GM19455 (cell line): ENCODE measurements around the gene ARL13B.
A peak's percentile ranks its signal among the peaks of the same experiment; 100 is the strongest.
"Not testable (repeated sequence)": the region's sequence is repeated elsewhere in the genome, so short reads cannot be mapped to it uniquely, and the experiment has no call there.

Source experiments
- ATAC-seq: cut with Tn5 transposase; IDR thresholded peaks from one replicate; pipeline ENCODE4 v1.9.1; 2021; ENCODE audit not compliant: unreplicated experiment

Gene ARL13B

DNA sequence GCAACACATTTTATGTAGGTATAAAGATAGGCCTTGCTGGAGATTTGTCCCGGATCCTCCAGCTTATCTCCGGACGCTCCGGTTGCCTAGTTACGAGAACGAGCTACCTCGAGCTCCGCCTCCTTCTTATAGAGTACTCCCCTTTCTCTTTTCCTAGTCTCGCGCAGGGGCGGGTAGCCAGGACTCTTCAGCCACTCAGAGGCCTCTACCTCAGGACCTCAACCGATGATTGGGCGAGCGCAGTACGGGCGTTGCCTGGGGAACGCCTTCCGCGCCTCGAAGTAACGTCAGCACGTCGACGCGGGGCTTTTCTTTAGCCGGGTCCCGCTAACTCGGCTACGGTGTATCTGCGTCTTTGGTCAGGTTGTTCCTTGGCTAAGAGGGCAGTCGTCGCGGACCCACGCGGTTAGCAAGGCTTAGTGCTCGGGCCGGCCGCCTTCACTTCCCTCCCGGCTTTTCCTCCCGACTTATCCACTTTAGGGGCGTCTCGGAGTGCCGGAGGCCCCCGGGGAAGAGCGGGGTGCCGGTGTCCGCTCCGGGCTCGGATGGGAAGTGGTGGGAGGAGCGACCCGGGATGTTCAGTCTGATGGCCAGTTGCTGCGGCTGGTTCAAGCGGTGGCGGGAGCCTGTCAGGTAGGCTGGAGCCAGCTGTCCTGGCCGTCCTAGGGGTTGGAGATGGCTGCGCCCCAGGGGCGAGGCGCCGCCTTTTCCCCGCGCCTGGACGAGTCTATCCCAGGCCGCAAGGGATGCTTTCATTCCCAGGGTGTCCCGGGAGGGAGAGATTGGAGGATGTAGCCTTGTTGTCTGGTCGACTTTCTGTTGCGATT is at the start of gene ARL13B:
TSS of gene ARL13B (plus strand) at position 306 of the 827 bp plus-strand sequence. CDS start at position 575, 269 bp downstream.
- peak; percentile 100 for ATAC-seq

DNA sequence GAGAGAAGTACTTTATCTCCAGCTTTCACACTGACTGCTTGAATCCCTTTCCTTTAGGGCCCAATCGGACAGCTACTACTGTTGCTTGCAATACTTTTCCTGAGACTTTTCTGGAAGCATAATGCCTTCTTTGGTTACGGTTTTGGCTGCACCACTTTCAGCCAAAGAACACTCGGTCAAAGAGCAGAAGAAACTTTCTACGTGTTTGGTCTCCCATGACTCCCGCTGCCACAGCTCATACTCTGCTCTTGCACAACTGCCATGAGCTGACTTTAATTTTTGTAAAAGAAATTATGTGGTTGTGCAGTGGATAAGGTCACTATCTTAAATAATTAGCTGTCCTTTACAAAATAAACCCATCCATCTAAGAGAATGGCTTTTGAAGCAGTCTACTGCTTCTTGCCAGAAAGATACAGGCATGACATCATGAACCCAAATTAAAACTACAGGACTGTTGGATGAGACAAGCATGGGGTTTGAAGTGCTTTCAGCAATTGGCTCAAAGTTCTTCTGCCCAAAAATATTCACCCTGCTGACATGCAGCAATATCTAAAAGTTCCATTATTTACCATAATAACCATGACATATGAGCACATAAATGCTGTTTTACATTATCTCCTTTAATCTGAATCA is 48.2 kb upstream of the ARL13B start:
- no peak for ATAC-seq

DNA sequence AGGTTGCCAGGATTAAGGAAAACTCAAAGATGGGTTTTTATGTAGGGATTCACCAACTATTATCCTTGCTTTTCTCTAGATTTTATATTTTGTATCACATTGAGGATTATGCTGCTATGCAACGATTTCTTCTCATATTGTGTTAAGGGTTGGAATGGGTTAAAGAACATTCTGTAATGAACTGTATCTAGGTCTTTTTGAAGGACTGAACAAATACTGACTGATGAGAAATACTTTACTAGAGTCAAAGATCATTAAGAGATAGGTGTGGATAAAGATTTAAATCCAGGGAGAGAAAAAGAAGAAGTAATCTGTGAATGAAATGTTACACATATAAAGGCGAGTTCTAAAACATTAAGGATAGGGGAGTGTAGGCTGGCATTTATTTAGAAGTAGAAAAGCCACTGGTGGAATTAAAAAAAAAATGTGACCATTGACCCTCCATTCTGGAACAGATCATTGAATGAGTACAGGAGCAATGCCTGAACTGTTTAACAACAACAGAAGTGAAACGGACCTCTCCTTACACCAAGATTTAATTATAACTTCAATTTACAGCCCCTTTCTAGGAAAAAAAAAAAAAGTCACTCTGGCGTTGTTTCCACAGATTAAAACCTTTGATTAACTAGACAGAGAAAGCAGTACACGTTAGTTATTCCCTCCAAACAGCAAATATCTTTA is 45.4 kb upstream of the ARL13B start:
- no peak for ATAC-seq

DNA sequence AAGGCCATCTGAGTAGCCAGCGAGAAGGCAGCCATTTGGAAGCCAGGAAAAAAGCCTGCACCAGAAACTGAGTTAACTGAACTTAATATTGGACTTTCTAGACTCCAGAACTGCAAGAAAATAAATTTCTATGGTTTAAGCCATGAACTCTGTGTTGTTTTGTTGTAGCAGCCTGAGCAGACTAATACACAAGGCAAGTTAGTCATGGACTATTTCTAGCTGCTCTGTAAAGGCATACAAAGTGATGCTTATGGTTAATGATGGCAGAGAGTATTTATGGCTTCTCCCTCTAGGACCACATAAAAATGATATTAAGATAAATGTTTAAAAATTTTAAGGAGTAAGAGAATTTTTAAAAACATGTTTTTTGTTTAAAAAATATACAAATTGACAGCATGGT is 43.4 kb upstream of the ARL13B start:
- no peak for ATAC-seq

DNA sequence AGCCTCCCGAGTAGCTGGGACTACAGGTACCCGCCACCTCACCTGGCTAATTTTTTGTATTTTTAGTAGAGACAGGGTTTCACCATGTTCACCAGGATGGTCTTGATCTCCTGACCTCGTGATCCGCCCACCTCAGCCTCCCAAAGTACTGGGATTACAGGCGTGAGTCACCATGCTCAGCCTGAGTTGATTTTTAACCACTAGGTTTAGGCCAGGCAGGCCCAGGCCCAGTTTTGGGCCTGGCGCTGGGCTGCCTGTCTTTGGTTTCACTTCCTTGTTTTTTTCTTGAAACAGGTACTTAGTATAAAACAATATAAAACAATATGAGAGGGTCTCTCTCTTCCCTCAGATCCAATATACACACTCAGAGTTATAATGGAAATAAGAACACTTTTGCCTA is 42.5 kb upstream of the ARL13B start:
- not testable (repeated sequence) for ATAC-seq

DNA sequence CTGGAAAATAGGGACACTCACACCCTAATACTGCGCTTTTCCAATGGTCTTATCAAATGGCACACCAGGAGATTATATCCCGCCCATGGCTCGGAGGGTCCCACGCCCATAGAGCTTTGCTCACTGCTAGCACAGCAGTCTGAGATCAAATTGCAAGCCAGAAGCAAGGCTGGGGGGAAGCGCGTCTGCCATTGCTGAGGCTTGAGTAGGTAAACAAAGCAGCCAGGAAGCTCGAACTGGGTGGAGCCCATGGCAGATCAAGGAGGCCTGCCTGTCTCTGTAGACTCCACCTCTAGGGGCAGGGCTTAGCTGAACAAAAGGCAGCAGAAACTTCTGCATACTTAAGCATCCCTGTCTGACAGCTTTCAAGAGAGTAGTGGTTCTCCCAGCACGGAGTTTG is 30.0 kb upstream of the ARL13B start:
- not testable (repeated sequence) for ATAC-seq

DNA sequence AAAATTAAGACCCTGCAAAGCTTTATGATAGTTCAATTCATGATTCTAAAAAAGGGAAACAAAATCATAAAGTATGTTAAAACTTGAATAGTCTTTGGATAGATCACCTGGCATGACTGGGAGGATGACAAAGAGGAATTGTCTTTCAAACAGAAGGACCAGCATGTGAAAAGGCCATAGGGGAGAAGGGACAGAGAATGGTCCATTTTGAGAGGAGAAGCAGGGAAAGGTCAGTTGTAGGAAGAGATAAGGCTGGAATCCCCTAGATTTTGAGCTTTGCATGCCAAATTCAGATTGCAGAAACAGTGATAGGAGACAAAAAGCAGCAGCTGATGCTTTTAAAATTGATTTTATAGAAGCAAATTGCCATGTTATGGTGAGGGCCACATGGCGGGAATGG is 18.9 kb upstream of the ARL13B start:
- no peak for ATAC-seq

DNA sequence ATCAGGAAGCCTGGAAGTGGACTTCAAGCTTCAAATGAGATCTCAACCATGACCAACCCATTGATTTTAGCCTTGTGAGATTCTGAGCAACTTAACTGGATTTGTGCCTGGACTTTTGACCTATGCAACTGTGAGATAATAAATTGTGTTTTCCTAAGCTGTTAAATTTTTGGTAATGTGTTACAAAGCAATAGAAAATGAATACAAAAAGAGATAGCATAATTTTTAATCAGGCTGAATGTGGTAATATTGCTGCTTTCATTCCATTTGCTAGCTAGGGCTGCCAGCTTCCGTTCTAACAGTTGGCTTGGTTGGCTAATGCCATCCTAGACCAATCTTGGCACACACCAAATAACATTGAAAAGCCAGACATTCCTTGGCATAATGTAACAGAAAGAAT is 18.5 kb upstream of the ARL13B start:
- no peak for ATAC-seq

DNA sequence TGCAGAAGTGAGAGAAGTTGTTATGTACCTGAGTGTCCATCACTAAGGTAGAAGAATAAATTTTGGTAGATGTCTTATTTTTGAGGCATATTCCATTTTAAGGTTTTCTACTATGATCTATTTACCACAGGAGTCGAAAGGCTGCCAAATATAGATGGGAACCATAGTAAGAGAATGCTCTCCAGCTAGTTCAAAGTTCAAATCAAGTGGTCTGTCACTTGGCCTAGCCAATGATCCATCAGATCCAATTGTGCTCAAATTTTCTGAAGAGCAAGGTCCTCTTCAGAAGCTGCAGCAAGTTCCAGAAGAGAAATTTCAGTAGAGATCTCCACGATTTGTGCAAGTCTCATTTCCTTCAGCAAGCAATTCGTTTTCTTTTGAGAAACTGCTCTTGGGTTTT is 17.2 kb upstream of the ARL13B start:
- ATAC-seq = no peak

DNA sequence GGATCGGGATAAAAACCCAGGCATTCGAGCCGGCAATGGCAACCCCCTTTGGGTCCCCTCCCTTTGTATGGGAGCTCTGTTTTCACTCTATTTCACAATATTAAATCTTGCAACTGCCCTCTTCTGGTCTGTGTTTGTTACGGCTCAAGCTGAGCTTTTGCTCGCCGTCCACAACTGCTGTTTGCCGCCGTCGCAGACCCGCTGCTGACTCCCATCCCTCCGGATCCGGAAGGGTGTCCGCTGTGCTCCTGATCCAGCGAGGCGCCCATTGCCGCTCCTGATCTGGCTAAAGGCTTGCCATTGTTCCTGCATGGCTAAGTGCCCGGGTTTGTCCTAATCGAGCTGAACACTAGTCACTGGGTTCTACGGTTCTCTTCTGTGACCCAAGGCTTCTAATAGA is 14.8 kb upstream of the ARL13B start:
- not testable (repeated sequence) for ATAC-seq

DNA sequence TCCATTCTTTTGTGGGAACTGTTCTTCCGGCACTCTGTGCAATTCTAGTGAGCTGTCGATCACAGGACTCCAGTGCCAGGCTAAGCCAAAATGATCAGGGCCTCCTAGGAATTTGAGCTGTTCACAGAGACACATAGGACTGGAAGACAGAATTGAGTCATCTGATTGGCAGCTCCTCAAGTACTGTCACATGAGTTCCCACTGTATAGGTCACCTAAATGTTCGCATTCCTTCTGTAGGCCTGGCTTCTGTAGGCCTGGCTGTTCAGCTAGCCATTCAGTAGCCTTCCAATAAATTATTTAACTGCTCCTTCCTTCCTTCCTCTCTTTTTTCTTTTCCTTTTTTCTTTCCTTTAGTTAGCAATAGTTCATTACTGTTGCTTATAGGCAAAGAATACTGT is 10.5 kb upstream of the ARL13B start:
- no peak for ATAC-seq

DNA sequence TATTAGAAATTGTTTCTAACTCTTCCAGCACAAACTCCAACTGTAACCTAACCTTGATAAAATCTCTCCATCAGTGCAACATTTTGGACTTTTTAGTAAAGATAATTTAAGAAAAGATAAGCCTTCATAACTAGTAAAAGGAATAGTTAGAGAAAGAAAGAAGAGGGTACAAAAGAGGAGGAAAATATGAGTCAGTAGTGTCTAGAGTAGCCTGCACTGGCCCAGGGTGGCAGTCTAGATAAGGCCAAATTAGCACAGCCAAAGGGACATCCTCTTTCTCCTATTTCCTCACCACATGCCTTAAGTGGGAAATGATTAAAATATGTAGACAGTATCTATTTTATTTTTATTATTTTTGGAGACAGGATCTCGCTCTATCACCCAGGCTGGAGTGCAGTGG is 10.0 kb upstream of the ARL13B start:
- ATAC-seq = no peak

DNA sequence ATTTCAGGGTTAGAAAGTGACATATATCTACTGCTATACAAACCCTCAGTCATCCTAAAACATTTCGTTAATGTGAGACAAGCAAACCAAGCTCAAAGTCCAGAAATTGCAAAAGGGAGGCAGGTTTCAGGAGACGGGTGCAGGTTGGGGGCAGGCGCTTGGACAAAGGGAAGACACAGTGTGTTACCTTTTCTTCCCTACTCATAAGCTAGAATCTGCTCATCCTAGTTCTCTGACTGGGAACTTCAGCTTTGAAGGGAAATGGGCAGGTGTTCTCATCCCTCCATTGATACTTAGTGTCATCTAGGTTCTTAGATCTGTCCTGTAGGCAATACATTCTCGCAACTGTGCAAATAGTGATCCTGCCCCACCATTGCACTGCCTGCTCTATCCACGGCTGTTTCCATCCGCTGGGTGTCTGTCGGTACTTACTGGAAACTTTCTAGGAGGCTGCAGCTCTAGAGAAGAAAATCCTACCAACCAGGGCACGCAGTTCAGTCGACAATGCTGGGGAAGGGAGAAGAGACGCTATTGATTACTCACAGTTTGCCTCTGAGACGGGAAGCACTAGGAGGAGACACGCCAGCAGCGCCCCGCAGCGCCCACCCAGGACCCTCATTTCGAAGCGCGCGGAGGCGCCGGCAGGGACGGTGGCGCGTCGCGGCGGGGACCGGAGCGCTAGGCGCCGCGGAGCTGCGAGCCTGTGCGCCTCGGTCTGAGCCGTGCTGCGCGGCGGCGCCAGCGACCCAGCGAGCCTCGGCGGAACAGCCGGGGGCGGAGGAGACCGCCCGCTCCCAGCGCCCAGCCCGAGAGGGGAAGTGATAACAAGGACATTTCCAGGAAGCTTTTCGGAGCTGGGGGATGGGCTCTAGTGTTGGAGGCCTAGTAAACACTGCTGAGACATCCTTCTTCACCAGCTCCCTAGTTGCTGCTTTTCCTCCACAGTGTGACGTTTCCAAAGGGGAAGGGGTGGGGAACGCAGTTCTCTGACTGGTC is 6.5 kb upstream of the ARL13B start, which contains the start of gene PROS1:
TSS of gene PROS1 (minus strand) at position 766 of the 996 bp plus-strand sequence. CDS start at position 619, 147 bp downstream.
- peak; percentile 89 for ATAC-seq

DNA sequence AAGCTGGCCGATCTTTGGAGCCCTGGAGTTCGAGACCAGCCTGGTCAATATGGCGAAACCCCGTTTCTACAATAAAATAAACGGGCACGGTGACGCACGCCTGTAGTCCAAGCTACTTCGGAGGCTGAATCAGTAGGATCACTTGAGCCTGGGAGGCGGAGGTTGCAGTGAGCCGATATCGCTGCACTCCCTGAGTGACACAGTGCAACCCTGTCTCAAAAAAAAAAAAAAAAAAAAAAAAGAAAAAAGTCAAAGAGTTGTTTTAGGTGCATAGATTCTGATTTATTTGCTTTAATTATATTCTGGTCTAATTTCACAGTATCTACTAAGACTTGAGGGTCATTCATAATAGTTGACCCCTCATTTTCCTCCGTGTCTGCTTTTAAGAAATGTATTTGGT is 1.7 kb downstream of the ARL13B start:
- no peak for ATAC-seq

DNA sequence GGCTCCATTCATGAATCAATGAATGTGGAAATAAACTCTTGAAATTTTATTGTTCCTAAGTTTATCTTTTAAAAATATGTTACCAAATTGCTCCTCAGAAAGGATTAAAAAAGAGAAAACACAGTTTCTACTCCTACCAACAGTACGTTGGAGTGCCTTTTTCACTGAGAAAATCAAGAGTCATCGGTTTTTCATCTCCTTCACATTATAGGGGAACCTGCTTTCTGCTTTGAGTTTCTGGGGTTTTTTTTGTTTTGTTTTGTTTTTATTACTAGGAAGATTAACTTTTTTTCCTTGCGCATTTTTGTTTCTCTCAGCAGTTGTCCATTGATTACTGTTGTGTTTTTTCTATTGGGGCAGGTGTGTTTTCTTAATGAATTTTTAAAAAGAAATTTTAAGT is 3.5 kb downstream of the ARL13B start:
- ATAC-seq = no peak

DNA sequence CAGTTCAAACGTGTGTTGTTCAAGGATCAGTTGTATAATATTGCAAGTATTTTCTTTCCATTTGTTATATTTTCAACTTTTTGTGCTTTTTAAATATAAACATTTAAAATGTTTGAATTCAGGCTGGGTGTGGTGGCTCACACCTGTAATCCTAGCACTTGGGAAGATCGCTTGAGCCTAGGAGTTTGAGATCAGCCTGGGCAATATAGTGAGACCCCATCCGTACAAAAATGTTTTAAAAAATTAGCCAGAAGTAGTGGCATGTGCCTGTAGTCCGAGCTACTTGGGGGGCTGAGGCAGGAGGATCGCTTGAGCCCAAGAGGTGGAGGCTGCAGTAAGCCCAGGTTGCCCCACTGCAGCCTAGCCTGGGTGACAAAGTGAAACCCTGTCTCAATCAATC is 4.7 kb downstream of the ARL13B start:
- ATAC-seq = no peak

DNA sequence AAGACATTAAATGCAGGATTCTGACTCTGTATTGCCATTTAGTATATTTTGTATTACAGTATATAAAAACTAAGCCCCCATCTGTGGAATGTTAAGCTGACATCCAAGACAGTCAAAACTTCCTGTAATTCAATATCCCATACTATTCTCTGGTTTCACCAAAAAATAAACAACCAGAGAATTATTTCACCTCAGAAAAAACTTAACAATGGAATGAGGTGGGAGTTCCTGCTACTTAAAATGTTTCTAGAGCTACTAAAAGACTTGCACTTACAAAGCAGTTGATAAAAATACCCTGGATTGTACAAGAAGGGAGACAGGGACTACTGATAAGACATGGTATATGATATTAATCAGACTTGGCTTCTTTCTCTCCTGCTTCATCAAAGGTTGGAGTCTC is 8.3 kb downstream of the ARL13B start:
- ATAC-seq = no peak

DNA sequence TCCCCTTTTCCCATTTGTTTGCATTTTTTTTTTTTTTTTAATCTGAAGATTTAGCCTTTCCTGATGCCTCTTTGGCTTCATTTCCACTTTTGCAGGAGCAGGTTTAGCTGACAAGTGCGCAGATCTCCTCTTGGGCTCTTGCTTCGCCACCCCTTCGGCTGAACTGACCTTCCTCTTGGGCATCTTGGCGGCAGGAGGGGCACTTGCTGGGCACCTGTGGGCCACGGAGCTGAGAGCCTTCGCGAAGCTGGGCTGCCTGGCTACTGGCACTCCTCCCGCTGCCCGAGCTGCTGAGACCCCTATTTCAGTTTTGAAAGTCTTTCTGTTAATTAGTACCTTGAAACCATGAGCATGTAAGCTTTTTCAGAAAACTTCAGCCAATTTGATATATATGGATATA is 8.8 kb downstream of the ARL13B start:
- ATAC-seq = no peak

DNA sequence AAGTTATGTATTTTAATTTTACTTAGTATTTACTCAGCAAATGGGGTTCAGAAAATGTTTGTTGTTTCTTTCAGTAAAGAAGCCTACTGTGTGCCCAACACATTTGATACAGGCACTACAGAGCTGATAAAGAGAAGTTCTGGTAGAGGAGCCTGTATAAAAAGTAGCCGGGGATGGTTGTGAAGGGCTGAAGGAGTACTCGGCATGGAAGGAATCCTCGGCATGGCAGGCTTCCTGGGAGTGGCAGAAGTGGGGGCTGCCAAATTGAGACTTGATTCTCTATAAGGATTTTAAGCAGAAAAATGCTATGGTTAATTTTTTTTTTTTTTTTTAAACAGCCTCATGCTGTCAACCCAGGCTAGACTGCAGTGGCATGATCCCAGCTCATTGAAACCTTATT is 9.3 kb downstream of the ARL13B start:
- ATAC-seq = no peak

DNA sequence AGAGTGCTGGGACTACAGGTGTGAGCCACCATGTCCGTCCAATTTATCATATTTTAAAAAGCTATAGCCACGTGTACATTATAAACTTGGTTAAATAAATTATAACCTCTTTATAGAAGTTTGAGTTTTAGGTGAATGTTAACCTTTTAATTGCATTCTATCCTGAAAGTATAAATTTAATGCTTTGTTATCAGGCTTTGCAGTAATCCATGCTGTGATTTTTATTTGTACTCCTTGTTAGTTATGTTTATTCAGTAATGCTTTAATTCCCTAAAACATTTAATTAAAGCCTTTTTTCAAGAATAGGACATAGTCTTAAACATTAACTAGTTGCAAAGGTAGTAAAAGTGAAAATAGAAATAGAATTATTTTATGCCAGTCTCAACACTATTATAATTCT is 11.7 kb downstream of the ARL13B start:
- no peak for ATAC-seq

DNA sequence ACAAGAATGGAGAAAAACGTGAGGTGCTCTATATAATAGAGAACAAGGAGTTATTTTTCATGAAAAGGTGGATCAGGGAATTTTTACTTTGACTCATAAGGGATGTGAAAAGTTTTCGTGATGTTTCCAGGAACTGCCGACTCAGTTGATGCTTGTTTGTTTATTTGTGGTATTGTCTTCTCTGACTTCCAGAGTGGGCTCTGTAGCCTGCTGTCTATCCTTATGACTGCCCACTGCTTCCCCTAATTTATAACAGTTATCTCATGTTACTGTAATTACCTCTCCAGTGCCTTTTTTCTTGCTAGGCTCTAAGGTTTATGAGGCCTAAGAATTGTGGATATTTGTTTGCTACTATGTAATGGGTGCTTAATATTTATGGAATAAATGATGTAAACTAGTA is 12.3 kb downstream of the ARL13B start:
- ATAC-seq = no peak
